Endodermal cell (in vitro differentiated cells): ENCODE data around the gene CHMP4B. TPM values are rescaled to one million over a fixed set of nuclear protein-coding genes. Genes with fewer than 3 reads are reported as not detected.

Source experiments
- DNase-seq: peaks from one replicate; pipeline ENCODE4 v3.0.0-alpha.2; 2017
- H3K27ac ChIP-seq: 2 replicates; pipeline ENCODE4 v1.5.1; 2013; ENCODE audit warnings: mild to moderate bottlenecking, low read depth, low read length, moderate library complexity
- H3K27me3 ChIP-seq: 2 replicates; pipeline ENCODE4 v1.6.1; 2013; ENCODE audit warnings: mild to moderate bottlenecking, low read length, moderate library complexity; ENCODE audit not compliant: insufficient read depth, control insufficient read depth, poor library complexity, severe bottlenecking
- H3K36me3 ChIP-seq: 2 replicates; pipeline ENCODE4 v1.7.0; 2013; ENCODE audit warnings: mild to moderate bottlenecking, low read length, moderate library complexity; ENCODE audit not compliant: control insufficient read depth, insufficient read depth
- H3K4me1 ChIP-seq: one replicate; pipeline ENCODE4 v1.7.0; 2013; ENCODE audit warnings: low read length; ENCODE audit not compliant: control insufficient read depth, insufficient read depth
- H3K4me3 ChIP-seq: 2 replicates; pipeline ENCODE4 v1.5.1; 2013; ENCODE audit warnings: mild to moderate bottlenecking, low read length, moderate library complexity
- H3K9ac ChIP-seq: 2 replicates; pipeline ENCODE4 v1.6.1; 2013; ENCODE audit warnings: mild to moderate bottlenecking, low read length, moderate library complexity; ENCODE audit not compliant: poor library complexity, severe bottlenecking; ENCODE audit errors: extremely low read depth
- H3K9me3 ChIP-seq: 2 replicates; pipeline ENCODE4 v1.6.1; 2013; ENCODE audit warnings: mild to moderate bottlenecking, low read length, moderate library complexity; ENCODE audit not compliant: control insufficient read depth
- H3K27ac Mint-ChIP-seq: 2 replicates; pipeline ENCODE4 v1.8.0; 2020; ENCODE audit warnings: mixed read lengths
- H3K27me3 Mint-ChIP-seq: 2 replicates; pipeline ENCODE4 v1.8.0; 2021; ENCODE audit warnings: mild to moderate bottlenecking, mixed read lengths; ENCODE audit not compliant: insufficient read depth
- H3K36me3 Mint-ChIP-seq: 2 replicates; pipeline ENCODE4 v1.8.0; 2020; ENCODE audit warnings: low read depth, mixed read lengths
- H3K4me1 Mint-ChIP-seq: 2 replicates; pipeline ENCODE4 v1.8.0; 2020; ENCODE audit warnings: mixed read lengths
- H3K4me3 Mint-ChIP-seq: 2 replicates; pipeline ENCODE4 v1.8.0; 2020; ENCODE audit warnings: mild to moderate bottlenecking, moderate library complexity, mixed read lengths
- H3K9me3 Mint-ChIP-seq: 2 replicates; pipeline ENCODE4 v1.8.0; 2020; ENCODE audit warnings: mild to moderate bottlenecking, mixed read lengths
- WGBS, 2 experiments: methylation state at CpG; one replicate each; pipeline versions ENCODE4 v1.1.5 to v1.1.7; 2013; ENCODE audit warnings: missing lambda C conversion rate in 2 of 2, mixed read lengths in 1 of 2; ENCODE audit not compliant: insufficient coverage in 1 of 2, insufficient read length in 1 of 2; 5-methylcytosine and 5-hydroxymethylcytosine counted together
- total RNA-seq, 2 donors: library from RNA; stranded (reverse); fragmentation: NEBNext Ultra II Directional in 1 of 2; extraction: Animal tissue kit (Norgen Biotek cat#: 25700) in 1 of 2; gene quantifications; 2 replicates in 1 of 2; 3 replicates in 1 of 2; pipeline ENCODE4 v1.2.1, GENCODE V29; 2021
- TF ChIP-seq, protein P1 (sequence below): fragments of 200-600 bp; sonication (generic); conservative IDR thresholded peaks from 2 replicates; pipeline ENCODE4 v1.5.0; 2021; ENCODE audit warnings: antibody characterized with exemption, mild to moderate bottlenecking

CHMP4B gene
- total RNA-seq, 2 donors from 2014 or later: 81.5 to 116 TPM

DNA sequence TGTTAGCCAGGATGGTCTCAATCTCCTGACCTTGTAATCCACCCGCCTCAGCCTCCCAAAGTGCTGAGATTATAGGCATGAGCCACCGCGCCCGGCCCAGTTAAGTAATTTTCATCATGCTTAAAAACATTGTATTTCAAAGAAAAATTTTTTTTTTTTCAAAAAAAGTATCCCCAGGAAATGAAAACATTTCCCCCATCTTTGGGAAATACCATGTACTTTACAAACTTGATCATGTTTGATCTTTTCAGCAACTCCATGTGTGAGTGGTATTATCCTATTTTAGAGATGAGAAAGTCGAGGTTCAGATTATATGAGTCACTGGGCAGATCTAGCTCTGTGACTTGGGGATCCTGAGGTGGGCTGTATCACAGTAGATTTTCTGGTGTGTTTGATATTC, 11.8 kb downstream of the CHMP4B start:
- no peaks in the 10 kb centered on the region for H3K9me3 Mint-ChIP-seq
- peaks cover 7% of the 10 kb centered on the region for H3K36me3 ChIP-seq
- H3K4me3 ChIP-seq: no peak overlapping the region
- WGBS, 2 experiments: 95 to 100% methylated on average over 3 to 5 of the region's 5 CpGs
- no peaks in the 10 kb centered on the region for H3K9me3 ChIP-seq
- H3K27ac ChIP-seq: no peak overlapping the region
- TF ChIP-seq, protein P1, sequence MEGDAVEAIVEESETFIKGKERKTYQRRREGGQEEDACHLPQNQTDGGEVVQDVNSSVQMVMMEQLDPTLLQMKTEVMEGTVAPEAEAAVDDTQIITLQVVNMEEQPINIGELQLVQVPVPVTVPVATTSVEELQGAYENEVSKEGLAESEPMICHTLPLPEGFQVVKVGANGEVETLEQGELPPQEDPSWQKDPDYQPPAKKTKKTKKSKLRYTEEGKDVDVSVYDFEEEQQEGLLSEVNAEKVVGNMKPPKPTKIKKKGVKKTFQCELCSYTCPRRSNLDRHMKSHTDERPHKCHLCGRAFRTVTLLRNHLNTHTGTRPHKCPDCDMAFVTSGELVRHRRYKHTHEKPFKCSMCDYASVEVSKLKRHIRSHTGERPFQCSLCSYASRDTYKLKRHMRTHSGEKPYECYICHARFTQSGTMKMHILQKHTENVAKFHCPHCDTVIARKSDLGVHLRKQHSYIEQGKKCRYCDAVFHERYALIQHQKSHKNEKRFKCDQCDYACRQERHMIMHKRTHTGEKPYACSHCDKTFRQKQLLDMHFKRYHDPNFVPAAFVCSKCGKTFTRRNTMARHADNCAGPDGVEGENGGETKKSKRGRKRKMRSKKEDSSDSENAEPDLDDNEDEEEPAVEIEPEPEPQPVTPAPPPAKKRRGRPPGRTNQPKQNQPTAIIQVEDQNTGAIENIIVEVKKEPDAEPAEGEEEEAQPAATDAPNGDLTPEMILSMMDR: no peak
- H3K4me1 ChIP-seq: peaks cover 27% of the 10 kb centered on the region
- no peak overlapping the region for H3K9ac ChIP-seq
- H3K27me3 Mint-ChIP-seq: no peaks in the 10 kb centered on the region
- no peaks in the 10 kb centered on the region for H3K27me3 ChIP-seq
- H3K36me3 Mint-ChIP-seq: peaks cover 12% of the 10 kb centered on the region
- H3K4me3 Mint-ChIP-seq: no peak overlapping the region
- no peak for DNase-seq
- H3K27ac Mint-ChIP-seq: no peak overlapping the region
- peaks cover 53% of the 10 kb centered on the region for H3K4me1 Mint-ChIP-seq

GRCh38 chr20:33824852-33825251, 13.7 kb downstream of the CHMP4B start:
- Histone ChIP-seq H3K36me3 (peaks cover 3% of the 10 kb centered on the region), H3K4me3 (peak overlapping the region; percentile 2), H3K4me1 (peaks cover 38% of the 10 kb centered on the region), H3K27me3 (no peaks in the 10 kb centered on the region), H3K9me3 (no peaks in the 10 kb centered on the region), H3K27ac (no peak overlapping the region), H3K9ac (no peak overlapping the region)
- no peak for DNase-seq
- H3K9me3 Mint-ChIP-seq: no peaks in the 10 kb centered on the region
- peaks cover 68% of the 10 kb centered on the region for H3K4me1 Mint-ChIP-seq
- H3K27ac Mint-ChIP-seq: peak overlapping the region; percentile 90
- H3K36me3 Mint-ChIP-seq: peaks cover 7% of the 10 kb centered on the region
- TF ChIP-seq, protein P1: no peak
- WGBS, 2 experiments: no CpG with 5 or more reads among the region's 1 CpG
- no peaks in the 10 kb centered on the region for H3K27me3 Mint-ChIP-seq
- H3K4me3 Mint-ChIP-seq: peak overlapping the region; percentile 6

DNA sequence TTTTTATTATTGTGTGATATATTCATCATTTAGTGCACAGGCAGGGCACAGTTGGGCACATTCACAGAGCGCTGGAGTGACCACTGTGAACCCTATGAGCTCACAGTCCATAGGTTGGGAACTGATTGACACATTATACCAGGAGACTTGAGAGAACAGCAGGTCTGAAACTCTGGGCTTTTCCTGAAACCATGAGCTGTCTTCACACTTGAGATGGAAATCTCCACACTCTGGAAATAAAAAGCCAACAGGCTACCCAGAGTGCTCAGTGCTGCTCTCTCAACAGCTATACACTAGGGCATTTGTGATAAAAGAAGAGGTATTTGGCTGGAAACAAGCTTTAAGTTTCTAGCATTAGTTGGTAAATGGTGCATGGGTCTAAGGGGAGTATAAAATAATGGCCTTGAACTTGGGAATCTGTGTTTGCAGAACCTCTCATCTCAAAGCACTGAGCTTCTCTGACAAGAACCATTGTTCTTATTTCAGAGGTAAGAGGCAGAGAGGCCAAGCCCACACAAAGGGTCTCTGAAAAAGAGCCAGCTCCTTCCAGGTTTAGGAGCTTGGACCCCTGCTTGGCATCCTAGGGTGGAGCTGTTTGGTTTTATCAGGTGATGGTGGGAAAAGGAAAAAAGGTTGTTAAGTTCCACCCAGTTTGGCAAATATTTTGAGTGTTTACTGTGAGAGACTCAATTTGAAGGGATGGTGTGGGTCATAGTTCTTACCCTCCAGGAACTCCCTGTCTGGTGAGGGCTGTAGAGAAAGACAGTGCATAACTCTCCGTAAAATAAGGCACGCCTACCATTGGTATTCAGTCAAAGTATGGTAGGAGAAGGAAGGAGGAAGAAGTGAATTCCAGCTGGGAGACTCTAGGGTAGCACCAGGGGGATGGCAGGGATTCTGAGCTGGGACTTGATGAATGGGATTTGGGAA, 14.5 kb downstream of the CHMP4B start:
- Mint-ChIP-seq H3K27ac (peak overlapping the region; percentile 90), H3K4me3 (peak overlapping the region; percentile 30), H3K9me3 (no peaks in the 10 kb centered on the region), H3K4me1 (peaks cover 70% of the 10 kb centered on the region), H3K27me3 (no peaks in the 10 kb centered on the region), H3K36me3 (peaks cover 5% of the 10 kb centered on the region)
- DNase-seq: peak; percentile 67
- H3K9ac ChIP-seq: no peak overlapping the region
- no peak overlapping the region for H3K27ac ChIP-seq
- peaks cover 38% of the 10 kb centered on the region for H3K4me1 ChIP-seq
- peaks cover 3% of the 10 kb centered on the region for H3K36me3 ChIP-seq
- no peaks in the 10 kb centered on the region for H3K9me3 ChIP-seq
- no peaks in the 10 kb centered on the region for H3K27me3 ChIP-seq
- WGBS, 2 experiments: 78 to 80% methylated on average over 3 of the region's 3 CpGs
- TF ChIP-seq, protein P1: no peak
- H3K4me3 ChIP-seq: peak overlapping the region; percentile 2
